Sigmoid colon (tissue), 4 donors: ENCODE data around the gene C17orf100.

Experiments
- EP300 ChIP-seq, 4 donors: sonication (generic); formaldehyde crosslinking; IDR thresholded peaks; one replicate each; pipeline ENCODE4 v1.6.1; 2017; ENCODE audit warnings: antibody characterized with exemption in 4 of 4
- POLR2A ChIP-seq, 2 donors: fragments of 450-650 bp; IDR thresholded peaks; one replicate each; pipeline ENCODE4 v1.6.1; 2016; ENCODE audit warnings: antibody characterized with exemption in 2 of 2, mild to moderate bottlenecking in 2 of 2, moderate library complexity in 2 of 2
- POLR2AphosphoS5 ChIP-seq, 4 donors: sonication (generic); formaldehyde crosslinking; IDR thresholded peaks; one replicate each; pipeline ENCODE4 v1.6.1; 2017; ENCODE audit warnings: antibody characterized with exemption in 4 of 4

- no peak for TF ChIP-seq EP300 (IDR thresholded peaks at IDR 0.05)
- no peak for TF ChIP-seq POLR2A (IDR thresholded peaks at IDR 0.05)
- no peak for TF ChIP-seq POLR2AphosphoS5 (IDR thresholded peaks at IDR 0.05)
These were observed 9.0 kb upstream of the C17orf100 start for GRCh38 chr17:6642592-6642991.
